HL-60 (cell line): ENCODE measurements around the gene MEIOSIN.

Source experiments
- CTCF ChIP-seq: IDR thresholded peaks from one replicate; pipeline ENCODE4 v1.5.1; 2011; ENCODE audit warnings: low read length, control low read depth, inconsistent platforms; ENCODE audit not compliant: insufficient read depth
- GABPA ChIP-seq: IDR thresholded peaks from 2 replicates; pipeline ENCODE4 v1.6.1; 2012; ENCODE audit warnings: low read depth
- POLR2AphosphoS5 ChIP-seq: IDR thresholded peaks from 2 replicates; pipeline ENCODE4 v1.6.1; 2012; ENCODE audit warnings: low read depth

- TF ChIP-seq CTCF (no peak), POLR2AphosphoS5 (no peak), GABPA (no peak)
These were observed 44.9 kb downstream of the MEIOSIN start for GRCh38 chr19:45778010-45778661.
